Mucosa of gallbladder (tissue), 1 donor: Measurements from ENCODE around the gene RYR2. TPM values are rescaled to one million over a fixed set of nuclear protein-coding genes. Genes with fewer than 3 reads are reported as not detected.

Experiments used
- DNase-seq: peaks from one replicate; pipeline ENCODE4 v3.0.0-alpha.2; 2020; ENCODE audit warnings: low spot score
- total RNA-seq: library from RNA; stranded (reverse); gene quantifications from one replicate; pipeline ENCODE4 v1.2.1, GENCODE V29; 2021
- donor health status: DM: no; HTN: no; CAD: no.

The RYR2 gene
- total RNA-seq, 1 donor from 2014 or later: 7.5 TPM

GRCh38 chr1:237732657-237733056, 690.7 kb downstream of the RYR2 start:
- DNase-seq: no peak

GRCh38 chr1:237736372-237737029, 694.5 kb downstream of the RYR2 start:
- no peak for DNase-seq

- DNase-seq: no peak
These were observed 695.5 kb downstream of the RYR2 start for GRCh38 chr1:237737448-237737847.

GRCh38 chr1:237737938-237738610, 696.1 kb downstream of the RYR2 start:
- DNase-seq: no peak

- no peak for DNase-seq
These were observed 698.9 kb downstream of the RYR2 start for GRCh38 chr1:237740846-237741245.

- DNase-seq: no peak
These were observed 703.6 kb downstream of the RYR2 start for GRCh38 chr1:237745545-237745944.

GRCh38 chr1:237748171-237748960, 706.4 kb downstream of the RYR2 start:
- DNase-seq: no peak

GRCh38 chr1:237749122-237749521, 707.1 kb downstream of the RYR2 start:
- no peak for DNase-seq

- DNase-seq: no peak
These were observed 709.1 kb downstream of the RYR2 start for GRCh38 chr1:237751090-237751489.

GRCh38 chr1:237754627-237755026, 712.6 kb downstream of the RYR2 start:
- no peak for DNase-seq

GRCh38 chr1:237756304-237756967, 714.5 kb downstream of the RYR2 start:
- DNase-seq: peak; percentile 41

- DNase-seq: no peak
These were observed 717.4 kb downstream of the RYR2 start for GRCh38 chr1:237759377-237759776.

- DNase-seq: no peak
These were observed 719.0 kb downstream of the RYR2 start for GRCh38 chr1:237760951-237761350.

GRCh38 chr1:237763137-237763536, 721.2 kb downstream of the RYR2 start:
- DNase-seq: no peak

GRCh38 chr1:237763751-237764150, 721.8 kb downstream of the RYR2 start:
- no peak for DNase-seq

GRCh38 chr1:237769916-237770315, 727.9 kb downstream of the RYR2 start:
- DNase-seq: no peak

GRCh38 chr1:237772009-237772408, 730.0 kb downstream of the RYR2 start:
- no peak for DNase-seq

GRCh38 chr1:237774246-237774645, 732.3 kb downstream of the RYR2 start:
- no peak for DNase-seq

- no peak for DNase-seq
These were observed 737.4 kb downstream of the RYR2 start for GRCh38 chr1:237779356-237779755.

- DNase-seq: no peak
These were observed 744.2 kb downstream of the RYR2 start for GRCh38 chr1:237786066-237786719.

GRCh38 chr1:237788069-237788468, 746.1 kb downstream of the RYR2 start:
- DNase-seq: no peak

- DNase-seq: no peak
These were observed 747.6 kb downstream of the RYR2 start for GRCh38 chr1:237789619-237790018.
